Neuronal stem cell (in vitro differentiated cells): Measurements from ENCODE around the gene NSRP1.
"Not testable (repeated sequence)": the region's sequence is repeated elsewhere in the genome, so short reads cannot be mapped to it uniquely, and the experiment has no call there.

Experiments
- DNase-seq: peaks from one replicate; pipeline ENCODE4 v3.0.0-alpha.2; 2013; ENCODE audit warnings: low spot score
- H2AFZ ChIP-seq: one replicate; pipeline ENCODE4 v1.6.1; 2013; ENCODE audit warnings: mild to moderate bottlenecking, low read length, inconsistent platforms
- H2AK5ac ChIP-seq: 2 replicates; pipeline ENCODE4 v1.6.1; 2013; ENCODE audit warnings: low read depth, mild to moderate bottlenecking, inconsistent platforms, low read length, moderate library complexity, mixed read lengths
- H2BK120ac ChIP-seq: 2 replicates; pipeline ENCODE4 v1.6.1; 2013; ENCODE audit warnings: low read depth, mild to moderate bottlenecking, inconsistent platforms, low read length, moderate library complexity, mixed read lengths
- H2BK12ac ChIP-seq: one replicate; pipeline ENCODE4 v1.6.1; 2013; ENCODE audit warnings: low read length, inconsistent platforms
- H2BK15ac ChIP-seq: 2 replicates; pipeline ENCODE4 v1.6.1; 2013; ENCODE audit warnings: mild to moderate bottlenecking, low read length, inconsistent platforms, mixed read lengths
- H2BK5ac ChIP-seq: one replicate; pipeline ENCODE4 v1.6.1; 2013; ENCODE audit warnings: inconsistent platforms, mild to moderate bottlenecking, low read length, moderate library complexity
- H3K14ac ChIP-seq: one replicate; pipeline ENCODE4 v1.6.1; 2013; ENCODE audit warnings: low read length, inconsistent platforms
- H3K18ac ChIP-seq: 2 replicates; pipeline ENCODE4 v1.6.1; 2013; ENCODE audit warnings: low read length, inconsistent platforms
- H3K23ac ChIP-seq: 2 replicates; pipeline ENCODE4 v1.6.1; 2013; ENCODE audit warnings: low read depth, mild to moderate bottlenecking, mixed read lengths, low read length, inconsistent platforms; ENCODE audit not compliant: poor library complexity
- H3K27ac ChIP-seq: replicated peaks from 3 replicates; pipeline ENCODE4 v1.5.1; 2013; ENCODE audit warnings: low read length, inconsistent platforms
- H3K27me3 ChIP-seq, 3 experiments: 2 replicates each; pipeline ENCODE4 v1.6.1; 2013; ENCODE audit warnings: low read length in 3 of 3, mild to moderate bottlenecking in 2 of 3, inconsistent platforms in 1 of 3, low read depth in 1 of 3, mixed read lengths in 1 of 3, moderate library complexity in 1 of 3; ENCODE audit not compliant: control insufficient read depth in 3 of 3, insufficient read depth in 3 of 3
- H3K36me3 ChIP-seq, 2 donors: replicated peaks in 1 of 2; 2 replicates each; pipeline ENCODE4 v1.6.1; 2013; ENCODE audit warnings: low read length in 2 of 2; ENCODE audit not compliant: control insufficient read depth in 2 of 2, insufficient read depth in 2 of 2
- H3K4ac ChIP-seq: 2 replicates; pipeline ENCODE4 v1.6.1; 2013; ENCODE audit warnings: inconsistent platforms, mild to moderate bottlenecking, low read length, moderate library complexity
- H3K4me1 ChIP-seq, 2 donors: 1 replicate in 1 of 2; 2 replicates in 1 of 2; pipeline ENCODE4 v1.6.1; 2013; ENCODE audit warnings: low read length in 2 of 2, low read depth in 1 of 2; ENCODE audit not compliant: control insufficient read depth in 2 of 2, insufficient read depth in 1 of 2
- H3K4me2 ChIP-seq: one replicate; pipeline ENCODE4 v1.6.1; 2013; ENCODE audit warnings: mild to moderate bottlenecking, low read length, inconsistent platforms; ENCODE audit not compliant: insufficient read depth, poor library complexity, severe bottlenecking
- H3K4me3 ChIP-seq, 2 donors: 2 replicates each; pipeline ENCODE4 v1.5.1; 2013; ENCODE audit warnings: low read length in 2 of 2, mild to moderate bottlenecking in 2 of 2, inconsistent platforms in 1 of 2, moderate library complexity in 1 of 2
- H3K79me1 ChIP-seq: one replicate; pipeline ENCODE4 v1.6.1; 2013; ENCODE audit warnings: low read depth, mild to moderate bottlenecking, inconsistent platforms, low read length, moderate library complexity
- H3K9ac ChIP-seq: one replicate; pipeline ENCODE4 v1.6.1; 2013; ENCODE audit warnings: mild to moderate bottlenecking, low read depth, low read length, inconsistent platforms; ENCODE audit not compliant: poor library complexity
- H3K9me3 ChIP-seq, 2 donors: replicated peaks in 1 of 2; 2 replicates each; pipeline versions ENCODE3 to v1.6.1; 2013; ENCODE audit warnings: low read length in 2 of 2, mild to moderate bottlenecking in 2 of 2, inconsistent platforms in 1 of 2, low read depth in 1 of 2, mixed read lengths in 1 of 2, moderate library complexity in 1 of 2; ENCODE audit not compliant: control insufficient read depth in 2 of 2, insufficient read depth in 1 of 2
- H4K8ac ChIP-seq: one replicate; pipeline ENCODE4 v1.6.1; 2013; ENCODE audit warnings: low read depth, mild to moderate bottlenecking, inconsistent platforms, low read length, moderate library complexity
- H4K91ac ChIP-seq: one replicate; pipeline ENCODE4 v1.6.1; 2013; ENCODE audit warnings: low read length, low read depth, mild to moderate bottlenecking, inconsistent platforms; ENCODE audit not compliant: poor library complexity
- WGBS, 2 donors: extraction: QIAGEN DNeasy Blood & Tissue Kit; methylation state at CpG; one replicate each; pipeline ENCODE4 v1.1.7; 2013; ENCODE audit warnings: missing lambda C conversion rate in 2 of 2, mixed read lengths in 1 of 2; ENCODE audit not compliant: insufficient read length in 2 of 2, insufficient replicate concordance in 1 of 2; ENCODE audit errors: extremely low coverage in 2 of 2; 5-methylcytosine and 5-hydroxymethylcytosine counted together

NSRP1 gene

GRCh38 chr17:30082773-30083172, 33.8 kb upstream of the NSRP1 start:
- no peaks in the 10 kb centered on the region for H3K9me3 ChIP-seq
- DNase-seq = no peak
- WGBS, 2 donors = no CpG with 5 or more reads among the region's 5 CpGs

DNA sequence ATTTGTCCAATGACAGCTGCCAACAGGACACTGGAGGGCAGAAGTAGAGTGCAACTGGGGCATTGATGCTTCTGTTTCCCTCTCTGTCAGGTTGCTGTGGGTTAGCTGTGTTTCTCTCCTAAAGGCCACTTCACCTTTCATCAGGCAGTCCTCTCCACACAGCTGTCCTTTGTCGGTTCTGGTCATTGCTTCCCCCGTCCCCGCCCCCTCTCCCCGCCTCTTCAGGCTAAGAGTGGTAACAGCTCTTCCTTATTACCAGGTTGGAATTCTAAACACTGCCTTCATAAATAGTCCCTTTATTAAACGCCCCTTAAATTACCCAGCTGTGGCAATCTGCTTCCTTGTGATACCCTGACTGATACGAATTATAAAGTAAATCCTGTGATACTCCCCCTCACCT, 31.8 kb upstream of the NSRP1 start:
- no peak overlapping the region for H3K18ac ChIP-seq
- H2BK12ac ChIP-seq = no peak overlapping the region
- H3K9me3 ChIP-seq = no peaks in the 10 kb centered on the region
- H3K27me3 ChIP-seq = peaks cover 0 to 26% (median 0%) of the 10 kb centered on the region in 3 experiments
- no peaks in the 10 kb centered on the region for H3K79me1 ChIP-seq
- no peak overlapping the region for H2AFZ ChIP-seq
- H2BK5ac ChIP-seq = no peak overlapping the region
- no peak overlapping the region for H4K91ac ChIP-seq
- H3K36me3 ChIP-seq = no peaks in the 10 kb centered on the region
- H3K14ac ChIP-seq = no peak overlapping the region
- no peak for DNase-seq
- H3K4ac ChIP-seq = no peak overlapping the region
- no peak overlapping the region for H3K9ac ChIP-seq
- no peak overlapping the region for H3K4me2 ChIP-seq
- WGBS, 2 donors = no CpG with 5 or more reads among the region's 6 CpGs
- H3K4me3 ChIP-seq = no peak overlapping the region
- no peak overlapping the region for H3K23ac ChIP-seq
- no peak overlapping the region for H2AK5ac ChIP-seq
- peaks cover 0 to 5% of the 10 kb centered on the region in 2 donors for H3K4me1 ChIP-seq
- H2BK15ac ChIP-seq = no peak overlapping the region
- H4K8ac ChIP-seq = no peak overlapping the region
- H3K27ac ChIP-seq = no peak overlapping the region
- H2BK120ac ChIP-seq = no peak overlapping the region

More at GRCh38 chr17:30082773-30083172, 33.8 kb upstream of the NSRP1 start:
- no peak overlapping the region for H3K4me2 ChIP-seq
- H3K4me1 ChIP-seq = peaks cover 0 to 5% of the 10 kb centered on the region in 2 donors
- peaks cover 0 to 31% (median 0%) of the 10 kb centered on the region in 3 experiments for H3K27me3 ChIP-seq
- no peak overlapping the region for H2BK15ac ChIP-seq
- H3K27ac ChIP-seq = no peak overlapping the region
- no peaks in the 10 kb centered on the region for H3K36me3 ChIP-seq
- H3K14ac ChIP-seq = no peak overlapping the region
- H4K91ac ChIP-seq = no peak overlapping the region
- no peak overlapping the region for H3K18ac ChIP-seq
- no peak overlapping the region for H2AFZ ChIP-seq
- H4K8ac ChIP-seq = no peak overlapping the region
- H3K79me1 ChIP-seq = no peaks in the 10 kb centered on the region
- no peak overlapping the region for H2BK5ac ChIP-seq
- H2BK120ac ChIP-seq = no peak overlapping the region
- H2BK12ac ChIP-seq = no peak overlapping the region
- H3K23ac ChIP-seq = no peak overlapping the region
- no peak overlapping the region for H2AK5ac ChIP-seq
- no peak overlapping the region for H3K4me3 ChIP-seq
- no peak overlapping the region for H3K9ac ChIP-seq
- H3K4ac ChIP-seq = no peak overlapping the region

DNA sequence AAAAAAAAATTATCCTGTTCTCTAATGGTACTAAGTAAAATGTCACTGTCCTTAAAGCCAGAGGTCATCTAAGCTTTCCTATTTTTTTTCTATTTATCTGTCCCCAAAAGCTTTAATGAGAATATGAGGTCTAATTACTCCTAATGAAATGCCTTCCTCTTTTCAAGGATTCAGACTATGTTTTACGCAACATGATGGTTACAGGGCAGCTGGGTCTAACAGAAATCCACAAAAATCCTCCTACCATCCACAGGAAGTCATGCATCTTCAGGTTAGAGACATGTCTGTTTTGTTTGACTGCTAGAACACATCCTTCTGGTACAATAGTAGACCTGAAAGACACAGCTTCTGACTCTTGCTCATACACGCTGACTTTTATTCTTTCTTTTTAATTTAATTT, 29.7 kb upstream of the NSRP1 start:
- H3K23ac ChIP-seq = no peak overlapping the region
- H3K4ac ChIP-seq = no peak overlapping the region
- H4K8ac ChIP-seq = no peak overlapping the region
- H3K27me3 ChIP-seq = peaks cover 0 to 36% (median 0%) of the 10 kb centered on the region in 3 experiments
- no peak overlapping the region for H2BK15ac ChIP-seq
- peaks cover 0 to 5% of the 10 kb centered on the region in 2 donors for H3K4me1 ChIP-seq
- no peak overlapping the region for H3K4me2 ChIP-seq
- no peak overlapping the region for H2BK120ac ChIP-seq
- H3K9me3 ChIP-seq = no peaks in the 10 kb centered on the region
- H2BK12ac ChIP-seq = no peak overlapping the region
- H2AK5ac ChIP-seq = no peak overlapping the region
- H3K27ac ChIP-seq = no peak overlapping the region
- no peak overlapping the region for H2AFZ ChIP-seq
- no peak overlapping the region for H3K9ac ChIP-seq
- H3K36me3 ChIP-seq = no peaks in the 10 kb centered on the region
- no CpG with 5 or more reads among the region's 2 CpGs for WGBS, 2 donors
- H3K18ac ChIP-seq = no peak overlapping the region
- H3K4me3 ChIP-seq = no peak overlapping the region
- H3K79me1 ChIP-seq = no peaks in the 10 kb centered on the region
- H3K14ac ChIP-seq = no peak overlapping the region
- no peak overlapping the region for H4K91ac ChIP-seq
- H2BK5ac ChIP-seq = no peak overlapping the region
- DNase-seq = no peak

GRCh38 chr17:30087431-30087830, 29.2 kb upstream of the NSRP1 start:
- not testable (repeated sequence) for H3K9me3 ChIP-seq, H3K36me3 ChIP-seq, H2BK12ac ChIP-seq, H3K4ac ChIP-seq, H3K4me2 ChIP-seq, H3K27ac ChIP-seq, H3K79me1 ChIP-seq, H2AK5ac ChIP-seq, H4K91ac ChIP-seq, H3K14ac ChIP-seq, H2AFZ ChIP-seq, H3K4me1 ChIP-seq, H3K18ac ChIP-seq, H3K4me3 ChIP-seq, H2BK15ac ChIP-seq, H2BK120ac ChIP-seq, H4K8ac ChIP-seq, H2BK5ac ChIP-seq, H3K9ac ChIP-seq, DNase-seq, H3K23ac ChIP-seq
- WGBS, 2 donors = no CpG with 5 or more reads among the region's 3 CpGs
- peaks cover 0 to 36% (median 0%) of the 10 kb centered on the region in 3 experiments for H3K27me3 ChIP-seq
